Upper lobe of right lung (tissue), 1 donor: Measurements from ENCODE around the gene CACNG4. TPM values are rescaled to one million over a fixed set of nuclear protein-coding genes. Genes with fewer than 3 reads are reported as not detected.

Experiments used
- ATAC-seq: fragments of 200-7000 bp; cut with Tn5 transposase; one replicate; pipeline ENCODE4 v1.9.1; 2020; ENCODE audit warnings: mild to moderate bottlenecking, moderate library complexity
- DNase-seq: peaks from one replicate; pipeline ENCODE4 v3.0.0-alpha.2; 2020
- H3K27ac ChIP-seq: fragments of 200-600 bp; one replicate; pipeline ENCODE4 v1.8.0; 2022
- H3K27me3 ChIP-seq: fragments of 200-600 bp; one replicate; pipeline ENCODE4 v1.8.0; 2022; ENCODE audit warnings: mild to moderate bottlenecking
- H3K36me3 ChIP-seq: fragments of 200-600 bp; one replicate; pipeline ENCODE4 v1.8.0; 2022
- H3K4me1 ChIP-seq: fragments of 200-600 bp; one replicate; pipeline ENCODE4 v1.8.0; 2022
- H3K4me3 ChIP-seq: fragments of 200-600 bp; one replicate; pipeline ENCODE4 v1.8.0; 2022; ENCODE audit warnings: mild to moderate bottlenecking
- H3K9me3 ChIP-seq: fragments of 200-600 bp; one replicate; pipeline ENCODE4 v1.8.0; 2022
- intact Hi-C: fragments of 100-400 bp; cut with DNase I; formaldehyde crosslinking; loops from one replicate; pipeline ENCODE4 v1.11.0; 2022
- total RNA-seq: library from RNA; stranded (reverse); fragmentation: NEBNext Ultra II Directional; extraction: Animal tissue kit (Norgen Biotek cat#: 25700); gene quantifications from one replicate; pipeline ENCODE4 v1.2.1, GENCODE V29; 2021
- TF ChIP-seq, protein P1 (sequence below): fragments of 200-600 bp; IDR thresholded peaks from one replicate; pipeline ENCODE4 v1.8.0; 2022; ENCODE audit warnings: antibody characterized with exemption
- donor health status: DM: no; HTN: yes; CAD: no; lungs with severe emphysema.

CACNG4 gene
- total RNA-seq, 1 donor from 2014 or later = 9.3 TPM

DNA sequence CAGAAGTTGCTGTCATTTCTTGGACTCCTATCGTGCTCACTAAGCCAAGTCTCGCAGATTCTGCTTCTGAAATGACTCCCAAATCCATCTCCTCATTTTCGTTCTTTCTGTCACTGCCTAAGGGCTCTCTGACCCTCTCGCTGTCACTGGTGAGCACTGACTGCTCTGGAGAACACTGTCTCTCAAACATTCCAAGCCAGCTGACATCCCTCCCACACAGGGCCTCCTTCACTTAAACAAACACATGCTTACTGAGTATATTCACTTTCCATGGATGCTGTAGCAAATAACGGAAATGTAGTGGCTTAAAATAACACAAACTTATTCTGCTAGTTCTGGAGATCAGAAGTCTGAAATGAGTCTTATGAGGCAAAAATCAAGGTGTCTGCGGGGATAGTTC, 98.6 kb downstream of the CACNG4 start:
- intact Hi-C loops = no loop called here
- Histone ChIP-seq H3K27ac (no peak overlapping the region), H3K4me3 (no peak overlapping the region), H3K27me3 (no peaks in the 10 kb centered on the region), H3K9me3 (no peaks in the 10 kb centered on the region), H3K36me3 (no peaks in the 10 kb centered on the region), H3K4me1 (no peaks in the 10 kb centered on the region)
- TF ChIP-seq, protein P1, sequence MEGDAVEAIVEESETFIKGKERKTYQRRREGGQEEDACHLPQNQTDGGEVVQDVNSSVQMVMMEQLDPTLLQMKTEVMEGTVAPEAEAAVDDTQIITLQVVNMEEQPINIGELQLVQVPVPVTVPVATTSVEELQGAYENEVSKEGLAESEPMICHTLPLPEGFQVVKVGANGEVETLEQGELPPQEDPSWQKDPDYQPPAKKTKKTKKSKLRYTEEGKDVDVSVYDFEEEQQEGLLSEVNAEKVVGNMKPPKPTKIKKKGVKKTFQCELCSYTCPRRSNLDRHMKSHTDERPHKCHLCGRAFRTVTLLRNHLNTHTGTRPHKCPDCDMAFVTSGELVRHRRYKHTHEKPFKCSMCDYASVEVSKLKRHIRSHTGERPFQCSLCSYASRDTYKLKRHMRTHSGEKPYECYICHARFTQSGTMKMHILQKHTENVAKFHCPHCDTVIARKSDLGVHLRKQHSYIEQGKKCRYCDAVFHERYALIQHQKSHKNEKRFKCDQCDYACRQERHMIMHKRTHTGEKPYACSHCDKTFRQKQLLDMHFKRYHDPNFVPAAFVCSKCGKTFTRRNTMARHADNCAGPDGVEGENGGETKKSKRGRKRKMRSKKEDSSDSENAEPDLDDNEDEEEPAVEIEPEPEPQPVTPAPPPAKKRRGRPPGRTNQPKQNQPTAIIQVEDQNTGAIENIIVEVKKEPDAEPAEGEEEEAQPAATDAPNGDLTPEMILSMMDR = no peak
- DNase-seq (no peak), ATAC-seq (no peak)

DNA sequence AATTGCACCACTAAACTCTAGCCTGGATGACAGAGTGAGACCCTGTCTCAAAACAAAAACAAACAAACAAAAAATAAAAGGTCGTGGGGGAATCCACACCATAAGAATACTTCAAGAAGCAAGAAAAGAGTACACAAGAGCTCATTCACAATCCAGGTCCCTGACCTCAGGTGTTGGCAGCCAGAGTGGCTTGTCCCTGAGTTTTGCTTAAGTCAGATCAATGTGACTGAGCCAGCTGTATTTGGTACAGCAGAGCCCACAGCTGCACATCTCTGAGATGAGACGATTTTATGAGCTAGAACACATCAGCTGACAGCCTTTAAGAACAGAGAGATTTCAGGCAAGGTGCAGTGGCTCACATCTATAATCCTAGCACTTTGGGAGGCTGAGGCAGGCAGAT, 102.2 kb downstream of the CACNG4 start:
- Histone ChIP-seq H3K4me3 (no peak overlapping the region), H3K27me3 (no peaks in the 10 kb centered on the region), H3K9me3 (no peaks in the 10 kb centered on the region), H3K27ac (no peak overlapping the region), H3K4me1 (no peaks in the 10 kb centered on the region), H3K36me3 (peaks cover under 1% of the 10 kb centered on the region)
- ATAC-seq (no peak), DNase-seq (no peak)
- intact Hi-C loops = no loop called here
- TF ChIP-seq, protein P1 = no peak

DNA sequence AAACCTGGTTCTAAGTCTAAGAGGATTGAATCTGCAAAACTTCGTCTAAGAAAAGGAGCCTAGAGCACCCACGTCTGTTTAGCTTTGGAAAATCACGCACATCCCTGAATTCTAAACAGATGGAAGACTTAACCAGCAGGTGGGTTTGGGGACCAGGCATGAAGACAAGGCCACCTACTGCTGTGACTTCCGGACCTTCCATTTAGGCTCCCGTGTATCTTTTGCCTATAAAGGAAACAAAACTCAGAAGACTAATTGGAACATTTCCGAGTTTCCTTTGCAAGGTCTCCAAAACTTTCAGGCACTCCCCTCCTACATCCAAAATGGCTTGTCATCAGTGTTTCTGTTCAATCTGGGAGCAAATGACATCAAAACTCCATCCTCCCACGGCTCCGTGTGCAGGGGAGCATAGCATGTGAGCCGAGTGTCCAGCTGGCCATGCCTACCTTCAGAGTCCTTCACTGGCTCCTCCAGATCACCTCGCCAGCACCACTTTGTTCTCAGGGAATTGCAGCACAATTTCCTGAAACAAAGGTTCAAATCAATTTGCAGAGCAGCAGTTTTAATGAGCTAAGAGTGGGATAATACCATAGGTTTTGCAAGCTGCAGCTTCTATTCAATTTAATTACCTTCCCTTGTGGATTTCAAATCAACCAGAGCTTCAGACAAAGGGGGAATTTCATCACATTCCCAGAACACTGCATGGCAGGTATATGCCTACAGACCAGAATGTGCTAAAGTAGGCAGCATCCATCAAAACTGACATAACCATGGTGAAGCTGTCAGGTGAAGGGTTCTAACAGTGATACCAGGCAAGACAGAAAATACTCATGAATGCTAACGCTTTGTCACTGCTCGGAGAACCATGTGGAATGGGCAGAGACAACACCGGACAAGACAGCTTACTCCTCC, 103.3 kb downstream of the CACNG4 start:
- no peak overlapping the region for H3K27ac ChIP-seq
- no peak overlapping the region for H3K4me3 ChIP-seq
- no peaks in the 10 kb centered on the region for H3K27me3 ChIP-seq
- no peaks in the 10 kb centered on the region for H3K9me3 ChIP-seq
- DNase-seq (no peak), ATAC-seq (no peak)
- intact Hi-C loops = no loop called here
- H3K36me3 ChIP-seq = peaks cover 10% of the 10 kb centered on the region
- H3K4me1 ChIP-seq = no peaks in the 10 kb centered on the region
- TF ChIP-seq, protein P1 = no peak

DNA sequence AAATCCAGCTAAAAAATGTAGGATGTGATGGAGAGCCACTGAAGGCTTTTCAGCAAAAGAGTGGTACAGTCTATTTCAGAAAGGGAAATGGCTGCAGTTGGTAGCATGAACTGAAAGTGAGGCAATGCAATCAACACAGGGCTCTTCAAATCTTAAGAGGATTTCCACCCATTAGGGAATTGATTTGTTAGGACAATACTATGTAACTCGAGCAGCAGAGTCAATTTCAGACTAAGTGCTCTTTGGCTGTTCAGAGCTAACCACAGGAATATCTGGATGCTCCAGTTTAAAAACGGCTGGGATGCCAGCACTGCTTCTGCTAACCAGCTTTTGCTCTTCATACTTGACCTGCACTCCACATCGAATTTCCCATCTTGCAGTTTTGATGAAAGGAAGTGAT, 104.5 kb downstream of the CACNG4 start:
- H3K36me3 ChIP-seq = peaks cover 17% of the 10 kb centered on the region
- TF ChIP-seq, protein P1 = no peak
- H3K27ac ChIP-seq = no peak overlapping the region
- DNase-seq (no peak), ATAC-seq (peak; percentile 17)
- no peaks in the 10 kb centered on the region for H3K27me3 ChIP-seq
- H3K9me3 ChIP-seq = no peaks in the 10 kb centered on the region
- H3K4me1 ChIP-seq = no peaks in the 10 kb centered on the region
- H3K4me3 ChIP-seq = no peak overlapping the region
- intact Hi-C loops = no loop called here

DNA sequence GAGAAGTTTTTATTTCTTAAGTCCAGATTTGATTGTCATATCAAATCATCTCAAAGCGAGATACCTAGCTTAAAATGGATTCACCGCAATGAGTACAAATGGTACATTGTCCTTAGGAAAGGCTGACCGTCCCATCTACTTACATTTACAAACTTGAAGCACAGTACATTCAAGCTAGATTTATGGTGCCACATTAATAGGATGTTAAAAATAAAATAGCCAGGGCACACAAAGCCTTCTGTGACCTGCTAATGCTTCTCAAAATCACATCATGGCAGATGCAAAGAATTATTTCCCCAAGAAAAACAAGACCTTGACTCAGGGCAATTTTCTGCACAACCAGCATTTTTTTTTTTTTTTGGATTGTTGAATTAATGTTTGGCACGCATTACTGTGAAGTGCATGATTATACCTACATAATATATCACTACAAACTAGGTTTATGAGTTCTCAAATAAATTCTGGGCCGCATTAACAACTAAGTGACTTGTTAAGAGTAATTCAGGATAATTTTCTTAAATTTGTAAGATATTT, 105.2 kb downstream of the CACNG4 start:
- Histone ChIP-seq H3K4me3 (no peak overlapping the region), H3K27me3 (no peaks in the 10 kb centered on the region), H3K4me1 (no peaks in the 10 kb centered on the region), H3K9me3 (no peaks in the 10 kb centered on the region), H3K27ac (no peak overlapping the region), H3K36me3 (peaks cover 20% of the 10 kb centered on the region)
- intact Hi-C loops = no loop called here
- TF ChIP-seq, protein P1 = no peak
- ATAC-seq (no peak), DNase-seq (no peak)
